Measurements from ENCODE around the gene ADAMTS4. TPM values are rescaled to one million over a fixed set of nuclear protein-coding genes. Genes with fewer than 3 reads are reported as not detected.

Gene ADAMTS4
- total and polyA plus RNA-seq, 2 donors (not counting 3 experiments of a cell fraction or from before 2014, with no cell fraction given): 2.5 to 13.6 TPM

GRCh38 chr1:161189036-161189435, 9.8 kb downstream of the ADAMTS4 start:
- CTCF ChIA-PET: interaction anchor here (6.2 kb wide), 1 partner anchor 193 kb away, joined by 54 read pairs; no protein-coding TSS in a partner anchor

GRCh38 chr1:161188381-161188780, 10.5 kb downstream of the ADAMTS4 start:
- TF ChIP-seq POLR2A (IDR thresholded peaks at IDR 0.05; ENCODE audit: low read depth, low read length) (no peak), CTCF (IDR thresholded peaks at IDR 0.05; ENCODE audit: extremely low read depth in 1 of 2, insufficient read depth in 1 of 2, low read depth in 1 of 2, low read length in 2 of 2) (no peak), MAX (IDR thresholded peaks at IDR 0.05; ENCODE audit: insufficient read depth, insufficient read length) (no peak), POLR2AphosphoS5 (IDR thresholded peaks at IDR 0.05; ENCODE audit: insufficient read depth, low read depth, low read length) (no peak), EZH2 (IDR thresholded peaks at IDR 0.05; ENCODE audit: borderline replicate concordance, low read depth, low read length, severe bottlenecking) (no peak), GATA2 (IDR thresholded peaks at IDR 0.05; ENCODE audit: insufficient read depth, insufficient read length, low read depth, low read length) (no peak), MYC (IDR thresholded peaks at IDR 0.05; ENCODE audit: low read depth, low read length) (no peak), JUN (IDR thresholded peaks at IDR 0.05; ENCODE audit: borderline replicate concordance, insufficient read depth, insufficient read length, low read depth) (no peak), FOS (IDR thresholded peaks at IDR 0.05; ENCODE audit: borderline replicate concordance, insufficient read depth, low read length) (no peak)
- CTCF ChIA-PET: no interaction called here
- no TSS peak for BruUV-seq (replicated peaks)
- Histone ChIP-seq H3K9me3 (replicated peaks; ENCODE audit: control insufficient read depth, insufficient read depth, low read length) (no peaks in the 10 kb centered on the region), H3K4me2 (ENCODE audit: insufficient read depth, low read length) (no peak overlapping the region), H3K79me2 (ENCODE audit: control insufficient read depth, insufficient read depth, low read length) (no peaks in the 10 kb centered on the region), H2AFZ (ENCODE audit: low read depth, low read length) (no peak overlapping the region), H3K9ac (replicated peaks; ENCODE audit: extremely low read depth, insufficient read depth, low read length) (no peak overlapping the region), H3K4me3 (replicated peaks in 1 of 3; ENCODE audit: insufficient read depth in 1 of 3, low read depth in 1 of 3, low read length in 3 of 3) (no peak overlapping the region), H4K20me1 (replicated peaks; ENCODE audit: control insufficient read depth, extremely low read depth, insufficient read depth, low read length) (no peaks in the 10 kb centered on the region), H3K36me3 (ENCODE audit: control insufficient read depth in 2 of 2, extremely low read depth in 1 of 2, insufficient read depth in 2 of 2, low read length in 2 of 2) (peaks cover 2 to 3% of the 10 kb centered on the region in 2 experiments), H3K4me1 (ENCODE audit: control insufficient read depth, extremely low read depth, insufficient read depth, low read length) (peaks cover 28% of the 10 kb centered on the region), H3K27ac (ENCODE audit: insufficient read depth, low read depth, low read length) (no peak overlapping the region), H3K9me1 (replicated peaks; ENCODE audit: control insufficient read depth, extremely low read depth, insufficient read depth, low read length) (no peaks in the 10 kb centered on the region), H3K27me3 (ENCODE audit: control insufficient read depth in 2 of 2, insufficient read depth in 2 of 2, low read length in 2 of 2) (no peaks in the 10 kb centered on the region)
- FAIRE-seq (peak; percentile 43), DNase-seq (ENCODE audit: low read depth, low spot score) (no peak)
- intact Hi-C loops (cut with micrococcal nuclease): loop anchor here (1.0 kb wide), 1 partner anchor 22 kb away; the partner anchor contains the start of gene PPOX
- dilution Hi-C loops (cut with MboI; ENCODE audit: extremely low pct_ligation_motif_present, low sequenced_read_pairs): no loop called here
- POLR2A ChIA-PET: no interaction called here

More at GRCh38 chr1:161189036-161189435, 9.8 kb downstream of the ADAMTS4 start:
- TF ChIP-seq GATA2 (IDR thresholded peaks at IDR 0.05; ENCODE audit: insufficient read depth, insufficient read length, low read depth, low read length) (no peak), FOS (IDR thresholded peaks at IDR 0.05; ENCODE audit: borderline replicate concordance, insufficient read depth, low read length) (no peak)
- Histone ChIP-seq H3K27ac (ENCODE audit: insufficient read depth, low read depth, low read length) (no peak overlapping the region), H3K4me3 (replicated peaks in 1 of 3; ENCODE audit: insufficient read depth in 1 of 3, low read depth in 1 of 3, low read length in 3 of 3) (no peak overlapping the region), H3K27me3 (ENCODE audit: control insufficient read depth in 2 of 2, insufficient read depth in 2 of 2, low read length in 2 of 2) (no peaks in the 10 kb centered on the region), H4K20me1 (replicated peaks; ENCODE audit: control insufficient read depth, extremely low read depth, insufficient read depth, low read length) (no peaks in the 10 kb centered on the region), H3K9ac (replicated peaks; ENCODE audit: extremely low read depth, insufficient read depth, low read length) (no peak overlapping the region), H3K4me2 (ENCODE audit: insufficient read depth, low read length) (no peak overlapping the region), H2AFZ (ENCODE audit: low read depth, low read length) (no peak overlapping the region), H3K9me3 (replicated peaks; ENCODE audit: control insufficient read depth, insufficient read depth, low read length) (no peaks in the 10 kb centered on the region), H3K79me2 (ENCODE audit: control insufficient read depth, insufficient read depth, low read length) (no peaks in the 10 kb centered on the region), H3K36me3 (ENCODE audit: control insufficient read depth in 2 of 2, extremely low read depth in 1 of 2, insufficient read depth in 2 of 2, low read length in 2 of 2) (peaks cover 3% of the 10 kb centered on the region in 2 experiments), H3K9me1 (replicated peaks; ENCODE audit: control insufficient read depth, extremely low read depth, insufficient read depth, low read length) (no peaks in the 10 kb centered on the region), H3K4me1 (ENCODE audit: control insufficient read depth, extremely low read depth, insufficient read depth, low read length) (peaks cover 27% of the 10 kb centered on the region)
- DNase-seq (ENCODE audit: low read depth, low spot score) (no peak), FAIRE-seq (no peak)
- BruUV-seq (replicated peaks): no TSS peak
- dilution Hi-C loops (cut with MboI; ENCODE audit: extremely low pct_ligation_motif_present, low sequenced_read_pairs) (no loop called here), intact Hi-C loops (cut with micrococcal nuclease) (no loop called here)
- POLR2A ChIA-PET: no interaction called here

All from endothelial cell of umbilical vein (primary cell).